HCT116 (cell line): ENCODE results near the gene C2orf68.

Experiments used
- CEBPB ChIP-seq: IDR thresholded peaks from 2 replicates; pipeline ENCODE4 v1.6.1; 2012; ENCODE audit warnings: low read depth
- EGR1 ChIP-seq: IDR thresholded peaks from 2 replicates; pipeline ENCODE4 v1.6.1; 2012; ENCODE audit warnings: low read depth
- EZH2 ChIP-seq: fragments of 200-600 bp; sonication (generic); IDR thresholded peaks from 2 replicates; pipeline ENCODE4 v1.6.1; 2017; ENCODE audit warnings: antibody characterized with exemption, mixed run types
- EZH2phosphoT487 ChIP-seq: fragments of 200-600 bp; IDR thresholded peaks from 2 replicates; pipeline ENCODE4 v1.6.1; 2018; ENCODE audit warnings: antibody characterized with exemption, borderline replicate concordance
- FOSL1 ChIP-seq: IDR thresholded peaks from 2 replicates; pipeline ENCODE4 v1.6.1; 2012; ENCODE audit warnings: low read depth
- JUND ChIP-seq: IDR thresholded peaks from 2 replicates; pipeline ENCODE4 v1.6.1; 2012
- POLR2A ChIP-seq: IDR thresholded peaks from 2 replicates; pipeline ENCODE4 v1.7.0; 2011; ENCODE audit warnings: borderline replicate concordance; ENCODE audit not compliant: insufficient read depth, insufficient read length; ENCODE audit errors: extremely low read depth
- POLR2AphosphoS5 ChIP-seq: IDR thresholded peaks from 2 replicates; pipeline ENCODE4 v1.6.1; 2011; ENCODE audit warnings: mild to moderate bottlenecking, low read depth, low read length, moderate library complexity
- SIN3A ChIP-seq: IDR thresholded peaks from 2 replicates; pipeline ENCODE4 v1.6.1; 2012; ENCODE audit warnings: low read depth
- SP1 ChIP-seq: IDR thresholded peaks from 2 replicates; pipeline ENCODE4 v1.6.1; 2012; ENCODE audit warnings: low read depth
- SRF ChIP-seq: IDR thresholded peaks from 2 replicates; pipeline ENCODE4 v1.6.1; 2012; ENCODE audit warnings: low read depth
- YY1 ChIP-seq: IDR thresholded peaks from 2 replicates; pipeline ENCODE4 v1.6.1; 2011; ENCODE audit warnings: low read length, low read depth, moderate library complexity, mild to moderate bottlenecking; ENCODE audit not compliant: insufficient replicate concordance; ENCODE audit errors: extremely low read depth
- TF ChIP-seq, protein P1 (sequence below), 3 experiments: fragments of 200-600 bp in 1 of 3; sonication (generic) in 1 of 3; IDR thresholded peaks in 2 of 3; conservative IDR thresholded peaks in 1 of 3; 2 replicates each; pipeline ENCODE4 v1.5.1; 2012 to 2017; ENCODE audit warnings: low read depth in 2 of 3, low read length in 2 of 3, antibody characterized with exemption in 1 of 3, borderline replicate concordance in 1 of 3, control low read depth in 1 of 3, mild to moderate bottlenecking in 1 of 3, mixed read lengths in 1 of 3, mixed run types in 1 of 3, moderate library complexity in 1 of 3; ENCODE audit not compliant: insufficient read depth in 1 of 3
- TF ChIP-seq, protein P2 (sequence below): IDR thresholded peaks from 2 replicates; pipeline ENCODE4 v1.6.1; 2012

- no peak for TF ChIP-seq POLR2AphosphoS5
- TF ChIP-seq, protein P1, sequence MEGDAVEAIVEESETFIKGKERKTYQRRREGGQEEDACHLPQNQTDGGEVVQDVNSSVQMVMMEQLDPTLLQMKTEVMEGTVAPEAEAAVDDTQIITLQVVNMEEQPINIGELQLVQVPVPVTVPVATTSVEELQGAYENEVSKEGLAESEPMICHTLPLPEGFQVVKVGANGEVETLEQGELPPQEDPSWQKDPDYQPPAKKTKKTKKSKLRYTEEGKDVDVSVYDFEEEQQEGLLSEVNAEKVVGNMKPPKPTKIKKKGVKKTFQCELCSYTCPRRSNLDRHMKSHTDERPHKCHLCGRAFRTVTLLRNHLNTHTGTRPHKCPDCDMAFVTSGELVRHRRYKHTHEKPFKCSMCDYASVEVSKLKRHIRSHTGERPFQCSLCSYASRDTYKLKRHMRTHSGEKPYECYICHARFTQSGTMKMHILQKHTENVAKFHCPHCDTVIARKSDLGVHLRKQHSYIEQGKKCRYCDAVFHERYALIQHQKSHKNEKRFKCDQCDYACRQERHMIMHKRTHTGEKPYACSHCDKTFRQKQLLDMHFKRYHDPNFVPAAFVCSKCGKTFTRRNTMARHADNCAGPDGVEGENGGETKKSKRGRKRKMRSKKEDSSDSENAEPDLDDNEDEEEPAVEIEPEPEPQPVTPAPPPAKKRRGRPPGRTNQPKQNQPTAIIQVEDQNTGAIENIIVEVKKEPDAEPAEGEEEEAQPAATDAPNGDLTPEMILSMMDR (IDR thresholded peaks at IDR 0.05 in 2 of 3, conservative IDR thresholded peaks at IDR 0.05 in 1 of 3; ENCODE audit: borderline replicate concordance in 1 of 3, insufficient read depth in 1 of 3, low read depth in 2 of 3, low read length in 2 of 3): no peak
- no peak for TF ChIP-seq FOSL1
- TF ChIP-seq CEBPB: no peak
- TF ChIP-seq, protein P2, sequence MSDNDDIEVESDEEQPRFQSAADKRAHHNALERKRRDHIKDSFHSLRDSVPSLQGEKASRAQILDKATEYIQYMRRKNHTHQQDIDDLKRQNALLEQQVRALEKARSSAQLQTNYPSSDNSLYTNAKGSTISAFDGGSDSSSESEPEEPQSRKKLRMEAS: no peak
- no peak for TF ChIP-seq POLR2A
- no peak for TF ChIP-seq YY1
- TF ChIP-seq SP1: no peak
- no peak for TF ChIP-seq EZH2
- TF ChIP-seq EZH2phosphoT487: no peak
- no peak for TF ChIP-seq SRF
- TF ChIP-seq EGR1: no peak
- TF ChIP-seq SIN3A: no peak
- no peak for TF ChIP-seq JUND
These were observed 49.4 kb upstream of the C2orf68 start for GRCh38 chr2:85661139-85661858.
